GM19099 (cell line): Measurements from ENCODE around the gene SYT10.

Source experiments
- POLR2A ChIP-seq: IDR thresholded peaks from 3 replicates; pipeline ENCODE4 v1.6.1; 2011; ENCODE audit warnings: low read depth; ENCODE audit not compliant: insufficient read length; ENCODE audit errors: extremely low read depth

The SYT10 gene, protein sequence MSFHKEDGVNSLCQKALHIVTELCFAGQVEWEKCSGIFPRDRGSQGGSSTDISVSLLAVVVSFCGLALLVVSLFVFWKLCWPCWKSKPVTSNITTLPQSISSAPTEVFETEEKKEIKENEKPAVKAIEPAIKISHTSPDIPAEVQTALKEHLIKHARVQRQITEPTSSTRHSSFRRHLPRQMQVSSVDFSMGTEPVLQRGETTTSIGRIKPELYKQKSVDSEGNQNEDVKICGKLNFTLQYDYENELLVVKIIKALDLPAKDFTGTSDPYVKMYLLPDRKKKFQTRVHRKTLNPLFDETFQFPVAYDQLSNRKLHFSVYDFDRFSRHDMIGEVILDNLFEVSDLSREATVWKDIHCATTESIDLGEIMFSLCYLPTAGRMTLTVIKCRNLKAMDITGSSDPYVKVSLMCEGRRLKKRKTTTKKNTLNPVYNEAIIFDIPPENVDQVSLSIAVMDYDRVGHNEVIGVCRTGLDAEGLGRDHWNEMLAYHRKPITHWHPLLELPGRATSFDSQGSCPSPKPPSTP

DNA sequence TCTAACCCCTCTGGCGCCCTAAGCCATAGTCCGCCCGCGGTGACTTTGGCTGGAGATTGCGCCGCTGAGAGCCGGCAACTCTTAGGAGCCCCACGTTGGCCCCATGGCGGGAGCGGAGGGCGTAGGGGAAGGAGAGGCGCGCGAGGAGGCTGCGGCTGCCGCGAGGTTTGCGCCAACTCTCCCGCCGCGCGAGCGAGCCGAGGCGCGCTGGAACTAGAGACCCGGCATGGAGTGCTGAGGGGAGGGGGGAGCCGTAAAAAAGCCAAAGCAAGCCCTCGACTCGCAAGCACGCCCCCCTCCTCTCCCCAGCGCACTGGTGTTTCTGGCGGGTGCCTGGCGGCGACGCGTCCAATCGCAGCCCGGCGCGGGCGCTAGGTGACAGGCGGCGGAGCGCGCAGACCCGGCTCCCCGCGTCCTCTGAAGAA is at the start of gene SYT10:
Gene SYT10, minus strand, starts transcription at position 233 of the 425 bp plus-strand sequence. CDS start 297 bp downstream, outside the sequence.
- TF ChIP-seq POLR2A, result no peak

- TF ChIP-seq POLR2A, result no peak
These were observed 48.4 kb upstream of the SYT10 start for GRCh38 chr12:33488036-33488435.

GRCh38 chr12:33486058-33486457 is 46.4 kb upstream of the SYT10 start:
- no peak for TF ChIP-seq POLR2A

GRCh38 chr12:33484161-33484560 is 44.5 kb upstream of the SYT10 start:
- no peak for TF ChIP-seq POLR2A

DNA sequence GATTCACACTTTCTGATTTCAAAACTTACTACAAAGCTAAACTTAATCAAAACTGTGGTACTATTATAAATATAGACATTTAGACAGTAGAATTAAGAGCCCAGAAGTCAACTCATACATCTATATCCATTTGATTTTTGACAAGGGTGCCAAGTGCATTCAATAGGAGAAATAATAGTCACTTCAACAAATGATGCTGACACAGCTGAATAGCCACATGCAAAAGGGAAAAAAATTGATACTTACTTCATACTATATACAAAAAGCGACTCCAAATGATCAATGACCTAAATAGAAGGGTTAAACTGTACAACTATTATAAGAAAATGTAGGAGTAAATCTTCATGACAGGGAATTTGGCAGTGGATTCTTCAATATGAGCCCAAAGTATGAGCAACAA is 40.7 kb upstream of the SYT10 start:
- TF ChIP-seq POLR2A, result no peak

GRCh38 chr12:33476058-33476457 is 36.4 kb upstream of the SYT10 start:
- no peak for TF ChIP-seq POLR2A

DNA sequence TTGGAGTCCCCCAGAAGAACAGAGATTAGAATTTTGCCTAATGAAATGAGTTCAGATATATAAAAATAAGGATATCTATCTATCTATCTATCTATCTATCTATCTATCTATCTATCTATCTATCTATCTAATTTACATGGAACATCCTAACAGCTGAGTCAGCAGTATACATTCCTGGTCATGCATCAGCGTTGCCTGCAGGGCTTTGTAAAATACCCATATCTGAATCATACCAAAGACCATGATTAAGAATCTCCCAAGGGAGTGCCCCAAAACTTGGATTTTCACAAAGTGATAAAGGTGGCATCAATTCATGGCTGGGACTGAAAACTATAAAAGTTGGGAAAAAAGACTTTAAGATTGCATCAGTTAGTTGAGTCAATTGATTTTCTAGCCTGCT is 32.7 kb upstream of the SYT10 start:
- TF ChIP-seq POLR2A, result no peak

DNA sequence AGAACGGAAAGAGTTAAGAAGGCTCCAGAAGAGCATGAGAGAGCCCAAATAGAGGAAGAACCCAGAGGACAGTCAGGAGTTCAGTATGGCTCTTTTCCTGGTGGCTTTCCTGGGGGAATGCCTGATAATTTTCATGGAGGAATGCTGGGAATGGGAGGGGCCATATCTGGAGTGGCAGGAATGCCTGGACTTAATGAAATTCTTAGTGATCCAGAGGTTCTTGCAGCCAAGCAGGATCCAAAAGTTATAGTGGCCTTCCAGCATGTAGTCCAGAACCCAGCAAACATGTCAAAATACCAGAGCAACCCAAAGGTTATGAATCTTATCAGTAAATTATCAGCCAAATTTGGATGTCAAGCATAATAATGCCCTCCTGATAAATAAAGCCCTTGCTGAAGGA is 15.5 kb upstream of the SYT10 start:
- TF ChIP-seq POLR2A, result no peak

- TF ChIP-seq POLR2A, result no peak
These were observed 10.9 kb upstream of the SYT10 start for GRCh38 chr12:33450480-33450879.

- TF ChIP-seq POLR2A, result no peak
These were observed 858 bp upstream of the SYT10 start for GRCh38 chr12:33440477-33440876.

- no peak for TF ChIP-seq POLR2A
These were observed 600 bp downstream of the SYT10 start for GRCh38 chr12:33438851-33439586.

- TF ChIP-seq POLR2A, result no peak
These were observed 1.4 kb downstream of the SYT10 start for GRCh38 chr12:33438025-33438772.

- TF ChIP-seq POLR2A, result no peak
These were observed 2.0 kb downstream of the SYT10 start for GRCh38 chr12:33437598-33437997.

GRCh38 chr12:33432992-33433391 is 6.6 kb downstream of the SYT10 start:
- TF ChIP-seq POLR2A, result no peak

- TF ChIP-seq POLR2A, result no peak
These were observed 8.0 kb downstream of the SYT10 start for GRCh38 chr12:33431648-33432047.
